HG03565 (cell line): Measurements from ENCODE around the gene SOX9.
"Not testable (repeated sequence)": the region's sequence is repeated elsewhere in the genome, so short reads cannot be mapped to it uniquely, and the experiment has no call there.

ENCODE experiments used
- ATAC-seq: cut with Tn5 transposase; IDR thresholded peaks from one replicate; pipeline ENCODE4 v1.9.1; 2021; ENCODE audit warnings: mild to moderate bottlenecking, moderate library complexity; ENCODE audit not compliant: unreplicated experiment

Gene SOX9

GRCh38 chr17:72125742-72126141 is 4.9 kb downstream of the SOX9 start:
- ATAC-seq: no peak

DNA sequence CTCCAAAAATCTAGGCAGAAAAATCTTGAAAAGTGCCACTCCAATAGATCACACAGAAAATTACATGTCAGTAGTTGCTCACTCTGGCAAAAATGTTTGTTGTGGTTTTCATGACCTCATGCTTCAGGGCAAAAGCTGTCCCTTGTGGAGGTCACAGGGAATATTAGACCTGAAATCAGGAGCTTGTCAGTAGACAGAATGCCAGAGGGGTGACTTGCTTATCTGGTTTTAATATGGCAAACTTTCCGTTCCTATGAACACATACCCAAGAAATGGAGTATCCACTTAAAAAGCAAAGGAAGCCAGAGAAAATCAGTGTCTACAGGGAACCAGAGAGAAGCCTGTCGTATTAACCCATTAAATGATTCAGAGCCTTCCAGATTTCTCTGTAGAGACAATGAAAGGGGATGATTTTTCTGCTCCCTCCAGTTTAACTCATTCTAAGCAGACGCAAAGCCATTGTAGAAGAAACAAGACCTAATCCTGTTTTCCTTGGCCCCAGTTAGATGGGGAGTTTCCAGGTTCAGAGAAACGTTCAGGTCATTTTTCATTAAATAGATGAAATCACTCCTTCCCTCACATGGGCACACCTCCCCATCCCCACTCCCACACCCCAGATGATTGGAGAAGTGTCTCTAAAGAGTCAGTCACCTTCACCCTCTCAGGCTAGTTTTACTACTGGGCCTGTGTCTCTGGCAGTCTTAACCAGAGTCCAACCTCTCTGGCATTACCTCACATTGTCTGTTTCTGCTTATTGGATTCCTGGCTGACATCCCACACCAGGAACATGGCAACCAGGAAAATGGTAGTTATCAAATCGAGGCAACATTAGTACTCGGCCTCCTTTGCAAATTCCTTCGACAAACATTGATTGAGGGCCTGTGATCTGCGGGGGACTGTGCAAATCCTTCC is 6.0 kb downstream of the SOX9 start:
- no peak for ATAC-seq

- no peak for ATAC-seq
Measured at GRCh38 chr17:72128039-72128438, 7.2 kb downstream of the SOX9 start.

- ATAC-seq: no peak
Measured at GRCh38 chr17:72134608-72135394, 14.0 kb downstream of the SOX9 start.

DNA sequence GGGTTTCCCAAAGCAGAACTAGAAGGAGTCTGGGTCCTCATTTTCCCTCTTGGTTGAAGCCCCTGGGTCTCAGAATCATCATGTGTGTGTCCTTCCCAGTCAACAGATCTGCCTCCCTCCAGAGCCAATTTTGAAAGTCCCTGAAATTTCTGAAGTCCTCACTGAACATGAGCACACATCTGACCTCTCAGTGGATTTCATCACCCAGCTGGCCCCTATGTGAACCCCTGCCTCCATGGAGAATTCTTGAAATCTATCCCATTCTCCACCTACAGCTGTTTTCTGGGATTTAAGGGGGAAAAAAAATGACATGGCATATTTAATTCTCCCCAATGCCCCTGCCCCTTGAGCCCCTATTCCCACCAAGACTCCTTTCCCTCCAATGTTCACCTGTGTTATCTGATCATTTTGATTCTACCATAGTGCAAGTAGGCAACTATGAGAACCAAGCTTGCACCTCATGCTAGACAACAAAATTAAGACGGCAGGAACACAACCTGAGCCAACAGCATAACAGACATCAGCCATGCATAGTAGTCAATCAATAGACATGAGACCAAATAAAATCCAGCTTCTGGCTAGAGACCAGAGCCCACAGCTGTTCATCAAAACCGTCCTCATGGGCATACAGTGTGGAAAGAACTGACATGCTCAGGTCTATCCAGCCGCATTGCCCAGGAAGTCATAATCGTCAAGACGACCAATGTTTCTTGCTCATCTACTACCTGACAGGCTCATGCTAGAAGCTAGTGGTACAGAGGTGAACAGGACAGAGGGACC is 14.9 kb downstream of the SOX9 start:
- ATAC-seq: no peak

DNA sequence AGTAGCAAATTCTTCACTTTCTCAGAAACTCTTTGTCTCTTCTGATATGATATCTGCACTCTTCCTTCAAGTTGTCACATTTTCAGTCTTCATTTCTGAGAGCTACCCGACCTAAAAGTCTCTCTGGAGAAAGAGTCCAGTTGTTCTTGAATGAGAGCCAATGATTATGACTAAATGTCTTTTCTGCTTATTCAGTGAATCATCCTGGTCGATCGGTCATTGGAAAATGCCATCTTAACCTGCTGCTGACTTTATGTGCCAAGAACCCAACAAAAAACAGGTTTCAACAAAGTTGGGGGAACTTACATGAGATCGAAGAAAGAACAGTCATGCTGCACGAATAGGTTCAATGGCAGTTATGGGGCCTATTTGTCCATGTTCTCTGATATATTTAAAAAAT is 15.9 kb downstream of the SOX9 start:
- no peak for ATAC-seq

- ATAC-seq: no peak
Measured at GRCh38 chr17:72137161-72137560, 16.3 kb downstream of the SOX9 start.

DNA sequence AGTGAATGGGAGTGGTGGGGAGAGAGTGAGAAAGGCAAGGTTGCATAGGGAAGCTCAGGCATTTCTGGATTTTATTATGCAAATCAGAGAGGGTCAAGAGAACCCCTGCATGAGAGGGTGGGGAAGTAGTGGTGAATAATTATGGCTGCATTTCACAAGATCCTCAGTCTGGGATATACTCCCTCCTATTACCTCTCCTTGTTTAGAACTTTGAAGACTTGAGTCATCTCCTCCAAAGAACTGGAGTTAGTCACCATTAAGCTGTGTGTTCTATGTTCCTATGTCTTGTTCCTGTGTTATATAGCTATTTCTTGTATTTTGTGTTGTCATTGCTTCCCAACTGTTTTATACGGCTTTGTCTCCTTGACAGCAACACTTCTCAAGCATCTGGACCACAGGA is 18.4 kb downstream of the SOX9 start:
- ATAC-seq: no peak

DNA sequence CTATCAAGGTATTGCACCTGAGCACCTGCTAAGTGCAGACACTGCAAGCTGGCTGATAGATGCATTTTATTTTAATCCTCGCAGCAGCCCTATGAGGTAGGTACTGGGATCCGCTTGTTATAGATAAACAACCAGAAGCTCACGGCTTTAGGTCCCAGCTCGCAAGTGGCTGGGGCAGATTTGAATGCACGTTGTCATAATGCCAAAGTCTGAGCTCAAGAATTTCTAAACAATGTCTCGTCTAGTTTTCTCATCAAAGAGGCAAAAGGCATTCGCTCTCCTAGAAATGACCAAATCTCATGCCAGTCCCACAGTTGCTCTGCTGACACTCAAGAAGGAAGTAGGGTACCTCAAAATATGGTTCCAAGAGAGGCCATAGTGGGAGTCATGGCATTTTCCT is 20.5 kb downstream of the SOX9 start:
- no peak for ATAC-seq

DNA sequence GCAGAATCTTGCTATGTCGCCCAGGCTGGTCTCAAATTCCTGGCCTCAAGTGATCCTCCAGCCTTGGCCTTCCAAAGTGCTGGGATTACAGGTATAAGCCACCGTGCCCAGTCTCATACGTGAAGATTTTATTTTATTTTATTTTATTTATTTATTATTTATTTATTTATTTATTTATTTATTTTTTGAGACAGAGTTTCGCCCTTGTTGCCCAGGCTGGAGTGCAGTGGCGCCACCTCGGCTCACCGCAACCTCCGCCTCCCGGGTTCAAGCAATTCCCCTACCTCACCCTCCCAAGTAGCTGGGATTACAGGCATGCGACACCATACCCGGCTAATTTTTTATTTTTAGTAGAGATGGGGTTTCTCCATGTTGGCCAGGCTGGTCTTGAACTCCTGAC is 21.3 kb downstream of the SOX9 start:
- not testable (repeated sequence) for ATAC-seq

DNA sequence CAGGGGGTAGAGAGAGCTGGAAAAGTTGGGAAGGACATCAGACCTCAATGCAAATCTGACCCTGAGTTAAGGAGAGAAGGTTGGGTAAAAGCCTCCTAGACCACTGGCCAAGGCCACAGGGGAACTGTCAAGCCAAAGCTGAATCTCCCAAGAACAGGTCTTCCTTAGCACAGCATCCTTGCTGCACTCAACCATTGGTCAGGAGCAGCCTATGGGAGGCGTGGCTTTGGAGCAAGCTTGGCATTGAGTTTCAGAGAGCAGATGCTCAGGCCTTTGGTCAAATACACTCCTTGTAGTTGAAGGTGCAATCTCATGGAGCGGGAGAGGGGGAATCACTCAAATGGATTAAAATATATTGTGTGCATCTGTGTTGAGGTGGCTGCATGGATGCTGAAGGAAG is 21.8 kb downstream of the SOX9 start:
- ATAC-seq: no peak

DNA sequence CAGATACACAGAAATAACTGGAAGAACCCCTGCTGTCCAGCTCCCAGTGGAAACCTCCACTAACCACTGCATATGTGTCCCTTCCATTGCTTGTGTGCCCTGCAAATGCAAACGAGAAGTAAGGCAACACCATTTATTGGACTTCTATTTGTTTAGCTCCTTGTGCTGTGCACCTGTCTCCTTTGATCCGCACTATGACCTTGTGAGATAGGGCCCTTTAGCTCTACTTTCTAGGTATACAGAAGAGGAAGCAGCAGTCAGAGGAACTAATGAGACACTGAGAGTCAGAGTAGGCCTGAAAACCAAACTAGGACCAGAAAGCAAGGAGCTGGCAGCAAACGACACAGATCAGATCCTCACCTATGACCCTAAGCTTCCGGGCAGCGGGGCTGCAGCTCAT is 22.4 kb downstream of the SOX9 start:
- ATAC-seq: no peak

DNA sequence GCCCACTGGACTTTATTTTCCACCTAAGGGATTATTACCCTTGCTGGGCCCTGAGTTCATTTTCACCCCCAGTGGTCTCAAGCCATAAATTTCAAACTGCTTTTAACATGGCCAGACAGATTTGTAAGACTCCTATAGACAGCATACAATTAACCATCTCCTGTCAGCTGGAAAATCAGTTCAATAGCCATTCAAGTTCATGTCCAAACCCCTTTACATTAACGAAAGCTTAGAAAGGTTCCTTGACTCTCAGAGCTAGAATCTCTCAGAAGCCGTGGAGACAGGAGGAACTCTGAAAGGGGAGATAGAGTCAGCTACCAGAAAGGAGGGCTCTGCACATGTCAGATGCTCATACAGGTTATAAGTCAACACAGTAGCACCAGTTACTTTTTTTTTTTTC is 23.3 kb downstream of the SOX9 start:
- ATAC-seq: no peak

GRCh38 chr17:72145562-72145961 is 24.7 kb downstream of the SOX9 start:
- ATAC-seq: no peak

- no peak for ATAC-seq
Measured at GRCh38 chr17:72145962-72146361, 25.1 kb downstream of the SOX9 start.

GRCh38 chr17:72146371-72146770 is 25.6 kb downstream of the SOX9 start:
- ATAC-seq: no peak

- ATAC-seq: no peak
Measured at GRCh38 chr17:72150632-72151460, 30.0 kb downstream of the SOX9 start.

GRCh38 chr17:72151565-72152386 is 31.0 kb downstream of the SOX9 start:
- no peak for ATAC-seq

DNA sequence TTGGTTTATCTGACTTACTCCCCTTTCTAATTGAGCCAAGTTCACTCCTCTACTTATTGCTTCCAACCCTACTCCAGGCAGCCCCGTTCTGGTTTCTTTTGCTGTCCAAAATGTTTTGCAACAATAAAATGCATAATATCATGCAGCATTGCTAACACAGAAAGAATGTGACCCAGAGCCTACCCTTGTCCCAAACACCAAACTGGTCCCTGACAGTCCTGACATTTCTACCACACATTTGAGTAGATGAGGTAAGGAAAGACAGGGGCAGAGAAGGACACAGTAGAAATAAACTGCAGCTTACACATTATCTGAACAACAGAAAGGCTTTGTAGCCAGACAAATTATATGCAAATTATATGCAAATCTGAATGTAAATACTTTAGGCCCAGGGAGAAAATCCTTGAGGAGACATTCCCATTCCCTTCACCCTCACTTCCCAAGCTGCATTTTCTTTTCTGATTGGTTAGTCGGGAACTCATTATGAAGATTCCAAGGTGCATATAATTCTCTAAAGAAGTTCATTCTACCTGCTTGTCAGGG is 31.6 kb downstream of the SOX9 start:
- no peak for ATAC-seq
